Ovary (tissue), 3 donors: ENCODE measurements around the gene RUNX2.

Source experiments
- CTCF ChIP-seq, 3 donors: fragments of 450-650 bp in 2 of 3; fragments of 200-600 bp in 1 of 3; IDR thresholded peaks; one replicate each; pipeline versions ENCODE4 v1.5.1 to v1.8.0; 2016 to 2022; ENCODE audit warnings: antibody characterized with exemption in 3 of 3, mild to moderate bottlenecking in 1 of 3
- POLR2A ChIP-seq: fragments of 450-650 bp; IDR thresholded peaks from one replicate; pipeline ENCODE4 v1.6.1; 2017; ENCODE audit warnings: antibody characterized with exemption, mild to moderate bottlenecking, moderate library complexity
- donor health status: DM: no; HTN: no; CAD: no.

DNA sequence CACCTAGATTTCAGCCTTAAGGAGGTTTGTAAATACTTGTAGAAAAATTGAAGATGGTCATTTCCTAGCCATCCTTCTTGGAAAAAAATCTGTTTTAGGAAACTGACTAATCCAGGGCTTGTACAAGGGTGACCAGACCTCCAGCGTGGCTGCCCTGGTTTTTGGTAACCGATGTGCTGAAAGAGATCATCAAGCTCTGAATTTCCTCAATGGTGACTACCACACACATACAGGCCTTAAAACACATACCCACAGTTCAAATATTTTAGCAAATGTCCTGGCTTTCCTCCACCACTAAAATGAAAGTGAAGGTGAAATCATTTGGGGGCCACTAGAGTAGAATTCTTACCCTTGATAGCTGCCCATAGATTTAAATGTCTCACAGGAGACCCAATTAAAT lies 264.9 kb downstream of the RUNX2 start:
- TF ChIP-seq CTCF (IDR thresholded peaks at IDR 0.05) = no peak
- no peak for TF ChIP-seq POLR2A
